GM12878 (cell line): Measurements from ENCODE around the gene TLR9.

Experiments
- CEBPB ChIP-seq, 2 experiments: fragments of 150-350 bp in 1 of 2; IDR thresholded peaks; 2 replicates each; pipeline ENCODE4 v1.6.1; 2012 to 2014; ENCODE audit warnings: low read depth in 2 of 2, low read length in 2 of 2, borderline replicate concordance in 1 of 2, inconsistent platforms in 1 of 2
- EP300 ChIP-seq, 2 experiments: fragments of 150-350 bp in 1 of 2; IDR thresholded peaks; 2 replicates each; pipeline ENCODE4 v1.6.1; 2011 to 2012; ENCODE audit warnings: low read depth in 2 of 2, low read length in 2 of 2, borderline replicate concordance in 1 of 2, improper control_type of control experiment in 1 of 2, inconsistent platforms in 1 of 2; ENCODE audit not compliant: control insufficient read depth in 1 of 2
- ETV6 ChIP-seq, 2 experiments: fragments of 450-650 bp in 1 of 2; IDR thresholded peaks in 1 of 2; conservative IDR thresholded peaks in 1 of 2; 2 replicates each; pipeline ENCODE4 v1.6.1; 2014; ENCODE audit warnings: antibody characterized with exemption in 1 of 2, borderline replicate concordance in 1 of 2, low read depth in 1 of 2, mild to moderate bottlenecking in 1 of 2, moderate library complexity in 1 of 2
- POLR2A ChIP-seq: IDR thresholded peaks from 2 replicates; pipeline ENCODE4 v1.6.1; 2011; ENCODE audit warnings: low read depth, mild to moderate bottlenecking, low read length
- POLR2AphosphoS5 ChIP-seq: IDR thresholded peaks from 2 replicates; pipeline ENCODE4 v1.6.1; 2011; ENCODE audit warnings: mild to moderate bottlenecking, low read length, inconsistent platforms
- SIX5 ChIP-seq: IDR thresholded peaks from 2 replicates; pipeline ENCODE4 v1.6.1; 2011; ENCODE audit warnings: mild to moderate bottlenecking, low read depth, low read length, moderate library complexity; ENCODE audit not compliant: severe bottlenecking
- TCF12 ChIP-seq: IDR thresholded peaks from 2 replicates; pipeline ENCODE4 v1.6.1; 2011; ENCODE audit warnings: low read depth, mild to moderate bottlenecking, low read length
- YY1 ChIP-seq: IDR thresholded peaks from 2 replicates; pipeline ENCODE4 v1.6.1; 2011; ENCODE audit warnings: low read depth, mild to moderate bottlenecking, low read length
- ZBED1 ChIP-seq: IDR thresholded peaks from 2 replicates; pipeline ENCODE4 v1.6.1; 2016; ENCODE audit warnings: borderline replicate concordance
- ZNF24 ChIP-seq: fragments of 450-650 bp; IDR thresholded peaks from 2 replicates; pipeline ENCODE4 v1.6.1; 2017; ENCODE audit warnings: antibody characterized with exemption, mild to moderate bottlenecking
- TF ChIP-seq, protein P1 (sequence below), 3 experiments: IDR thresholded peaks in 2 of 3; conservative IDR thresholded peaks in 1 of 3; 2 replicates each; pipeline ENCODE4 v1.5.1; 2011; ENCODE audit warnings: low read depth in 3 of 3, low read length in 3 of 3, mild to moderate bottlenecking in 3 of 3, control low read depth in 2 of 3, moderate library complexity in 2 of 3, inconsistent platforms in 1 of 3, mixed read lengths in 1 of 3; ENCODE audit not compliant: control insufficient read depth in 2 of 3, insufficient read depth in 1 of 3; ENCODE audit errors: extremely low read depth in 1 of 3

DNA sequence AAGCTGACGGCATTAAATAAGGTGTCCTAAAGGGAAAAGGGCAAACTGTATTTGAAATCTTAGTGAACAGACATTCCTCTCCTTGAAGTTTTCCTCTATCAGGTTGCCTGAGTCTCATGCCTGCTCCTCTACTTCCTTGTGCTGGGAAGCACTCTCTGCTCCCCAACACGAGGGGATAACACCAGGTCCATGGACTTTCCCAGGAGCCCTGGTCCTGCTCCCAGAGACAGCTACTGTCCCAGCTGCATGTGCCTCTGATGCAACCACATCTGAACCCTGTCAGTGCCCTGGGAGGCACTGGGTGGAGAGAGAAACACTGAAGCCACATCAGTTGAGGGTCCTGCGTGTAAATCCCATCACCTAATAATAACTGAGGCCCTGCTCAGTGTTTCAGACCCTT lies 7.4 kb downstream of the TLR9 start:
- TF ChIP-seq, protein P1, sequence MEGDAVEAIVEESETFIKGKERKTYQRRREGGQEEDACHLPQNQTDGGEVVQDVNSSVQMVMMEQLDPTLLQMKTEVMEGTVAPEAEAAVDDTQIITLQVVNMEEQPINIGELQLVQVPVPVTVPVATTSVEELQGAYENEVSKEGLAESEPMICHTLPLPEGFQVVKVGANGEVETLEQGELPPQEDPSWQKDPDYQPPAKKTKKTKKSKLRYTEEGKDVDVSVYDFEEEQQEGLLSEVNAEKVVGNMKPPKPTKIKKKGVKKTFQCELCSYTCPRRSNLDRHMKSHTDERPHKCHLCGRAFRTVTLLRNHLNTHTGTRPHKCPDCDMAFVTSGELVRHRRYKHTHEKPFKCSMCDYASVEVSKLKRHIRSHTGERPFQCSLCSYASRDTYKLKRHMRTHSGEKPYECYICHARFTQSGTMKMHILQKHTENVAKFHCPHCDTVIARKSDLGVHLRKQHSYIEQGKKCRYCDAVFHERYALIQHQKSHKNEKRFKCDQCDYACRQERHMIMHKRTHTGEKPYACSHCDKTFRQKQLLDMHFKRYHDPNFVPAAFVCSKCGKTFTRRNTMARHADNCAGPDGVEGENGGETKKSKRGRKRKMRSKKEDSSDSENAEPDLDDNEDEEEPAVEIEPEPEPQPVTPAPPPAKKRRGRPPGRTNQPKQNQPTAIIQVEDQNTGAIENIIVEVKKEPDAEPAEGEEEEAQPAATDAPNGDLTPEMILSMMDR (IDR thresholded peaks at IDR 0.05 in 2 of 3, conservative IDR thresholded peaks at IDR 0.05 in 1 of 3; ENCODE audit: control insufficient read depth in 2 of 3, extremely low read depth in 1 of 3, insufficient read depth in 1 of 3, low read depth in 3 of 3, low read length in 3 of 3): no peak
- TF ChIP-seq YY1 (no peak), SIX5 (no peak), POLR2AphosphoS5 (no peak), POLR2A (no peak), ZNF24 (no peak), EP300 (IDR thresholded peaks at IDR 0.05; ENCODE audit: borderline replicate concordance in 1 of 2, control insufficient read depth in 1 of 2, low read depth in 2 of 2, low read length in 2 of 2) (no peak), ZBED1 (no peak), CEBPB (IDR thresholded peaks at IDR 0.05; ENCODE audit: borderline replicate concordance in 1 of 2, low read depth in 2 of 2, low read length in 2 of 2) (no peak), TCF12 (no peak), ETV6 (conservative IDR thresholded peaks at IDR 0.05 in 1 of 2, IDR thresholded peaks at IDR 0.05 in 1 of 2; ENCODE audit: borderline replicate concordance in 1 of 2, low read depth in 1 of 2) (no peak)
